GM21529 (cell line): ENCODE results near the gene RNF11.
"Not testable (repeated sequence)": the region's sequence is repeated elsewhere in the genome, so short reads cannot be mapped to it uniquely, and the experiment has no call there.

Source experiments
- ATAC-seq: cut with Tn5 transposase; IDR thresholded peaks from one replicate; pipeline ENCODE4 v1.9.1; 2021; ENCODE audit not compliant: unreplicated experiment

The RNF11 gene

DNA sequence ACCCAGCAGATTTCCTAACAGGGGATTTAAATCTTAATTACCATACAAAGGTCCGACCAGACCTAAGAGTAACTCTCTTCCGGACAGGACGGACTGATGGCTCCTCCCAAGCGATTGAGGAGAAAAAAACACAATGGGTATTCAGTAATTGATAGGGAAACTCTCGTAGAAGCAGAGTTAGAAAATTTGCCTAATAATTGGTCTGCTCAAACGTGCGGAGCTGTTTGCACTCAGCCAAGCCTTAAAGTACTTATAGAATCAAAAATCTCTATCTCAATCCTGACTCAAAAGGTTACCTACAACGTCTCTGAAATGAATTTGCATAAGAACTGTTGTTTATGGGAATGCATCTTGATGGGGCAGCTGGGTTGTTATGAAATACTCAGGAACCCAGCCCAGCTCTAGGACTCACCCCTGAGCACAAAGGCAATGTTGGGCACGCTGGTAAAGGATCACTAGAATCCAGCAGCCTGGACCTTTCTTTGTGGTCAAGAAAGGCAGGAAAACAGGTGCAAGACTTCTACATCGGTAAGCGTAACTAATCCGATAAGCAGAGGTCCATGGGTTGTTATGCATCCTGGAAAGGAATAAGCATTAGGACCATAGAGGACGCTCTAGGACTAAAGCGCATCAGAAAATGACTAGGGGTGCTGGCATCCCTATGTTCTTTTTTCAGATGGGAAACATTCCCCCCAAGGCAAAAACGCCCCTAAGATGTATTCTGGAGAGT, 8.7 kb upstream of the RNF11 start:
- ATAC-seq, result not testable (repeated sequence)

GRCh38 chr1:51228471-51228870, 7.6 kb upstream of the RNF11 start:
- not testable (repeated sequence) for ATAC-seq

GRCh38 chr1:51230501-51231078, 5.5 kb upstream of the RNF11 start:
- ATAC-seq, result no peak

GRCh38 chr1:51231120-51231519, 5.0 kb upstream of the RNF11 start:
- ATAC-seq, result no peak

DNA sequence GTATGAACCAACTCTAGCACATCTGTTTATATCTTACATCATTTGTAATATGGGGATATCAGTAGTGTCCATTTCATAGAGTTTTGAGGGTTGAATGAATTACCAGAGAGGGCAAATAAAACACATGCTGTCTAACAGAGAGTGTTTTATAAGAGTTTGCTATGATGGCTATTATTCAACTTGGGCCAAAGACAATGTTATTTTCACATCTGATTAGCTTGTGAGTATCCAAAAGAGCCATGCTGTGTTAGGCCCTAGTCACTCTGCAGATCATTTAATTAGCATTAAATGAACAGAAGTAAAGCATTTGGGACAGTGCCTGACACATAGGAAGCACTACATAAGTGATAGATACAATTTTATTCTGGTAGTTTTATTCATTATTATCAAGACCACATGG, 4.2 kb upstream of the RNF11 start:
- no peak for ATAC-seq

GRCh38 chr1:51234236-51234635, 1.8 kb upstream of the RNF11 start:
- ATAC-seq, result not testable (repeated sequence)

DNA sequence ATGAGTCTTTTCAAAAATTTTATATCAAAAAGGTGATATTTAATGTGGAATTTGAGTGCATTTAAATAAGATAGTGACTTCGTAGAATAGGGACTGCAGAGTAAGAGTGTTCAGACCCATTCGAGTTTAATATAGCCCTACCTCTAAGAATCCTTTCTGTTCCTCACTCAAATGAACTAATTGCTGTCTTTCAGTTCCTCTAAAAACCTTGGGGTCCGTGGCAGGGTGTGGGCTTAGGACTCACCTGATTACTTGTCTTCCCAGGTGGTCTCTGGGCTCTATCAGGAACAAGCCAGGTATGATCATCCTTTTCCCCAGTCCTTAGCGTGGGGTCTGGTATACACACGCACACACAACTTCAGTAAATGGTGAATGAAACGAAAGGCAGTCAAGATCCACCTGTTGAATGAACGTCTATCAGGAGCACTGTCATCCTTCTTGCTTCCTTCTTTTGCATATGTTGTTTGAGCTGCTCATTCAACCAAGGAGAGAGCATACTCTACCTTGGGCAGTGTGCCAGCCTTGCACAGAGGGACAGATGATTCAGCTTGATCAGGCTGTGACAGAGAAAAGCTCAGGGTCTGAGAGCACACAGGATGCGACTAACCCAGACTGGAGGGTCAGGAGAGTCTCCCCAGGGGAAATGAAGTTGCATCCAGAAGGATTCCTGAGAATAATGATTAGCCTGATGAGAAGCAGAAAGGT, 1.2 kb upstream of the RNF11 start:
- ATAC-seq, result peak; percentile 70

DNA sequence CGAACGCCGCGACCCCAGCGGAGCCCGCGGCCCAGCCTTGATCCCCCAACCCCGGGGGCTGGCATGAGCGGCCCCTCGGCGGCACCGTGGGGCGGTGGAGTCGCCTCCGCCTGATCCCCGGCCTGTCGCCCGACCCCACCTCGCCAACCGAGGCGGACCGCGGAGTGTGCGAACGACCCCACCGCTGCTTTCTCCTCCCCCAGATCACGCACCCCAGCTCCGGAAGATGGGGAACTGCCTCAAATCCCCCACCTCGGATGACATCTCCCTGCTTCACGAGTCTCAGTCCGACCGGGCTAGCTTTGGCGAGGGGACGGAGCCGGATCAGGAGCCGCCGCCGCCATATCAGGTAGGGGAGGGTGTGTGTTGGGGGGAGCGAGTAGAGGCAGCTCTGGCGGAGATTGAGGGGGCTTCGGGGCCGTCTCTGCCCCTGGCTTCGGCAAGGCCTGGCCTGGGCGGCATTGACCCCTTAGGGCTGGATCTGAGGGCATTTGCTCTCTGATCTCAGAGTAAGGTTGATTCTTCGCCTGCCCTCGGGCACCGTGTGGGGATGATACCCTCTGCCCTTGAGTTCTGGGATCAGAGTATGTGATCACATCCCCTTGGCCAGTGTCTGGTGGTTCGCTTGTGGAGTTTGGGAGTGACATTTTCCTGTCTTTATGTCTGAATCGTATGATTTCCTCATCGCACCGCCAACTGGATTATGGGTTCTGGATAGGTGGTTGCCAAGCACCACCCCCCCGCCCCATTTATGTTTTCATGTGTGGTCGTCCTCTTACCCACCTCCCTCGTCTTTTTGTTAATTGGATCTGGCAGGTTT, 668 bp downstream of the RNF11 start:
- peak; percentile 10 for ATAC-seq

GRCh38 chr1:51237351-51238033, 1.4 kb downstream of the RNF11 start:
- no peak for ATAC-seq

DNA sequence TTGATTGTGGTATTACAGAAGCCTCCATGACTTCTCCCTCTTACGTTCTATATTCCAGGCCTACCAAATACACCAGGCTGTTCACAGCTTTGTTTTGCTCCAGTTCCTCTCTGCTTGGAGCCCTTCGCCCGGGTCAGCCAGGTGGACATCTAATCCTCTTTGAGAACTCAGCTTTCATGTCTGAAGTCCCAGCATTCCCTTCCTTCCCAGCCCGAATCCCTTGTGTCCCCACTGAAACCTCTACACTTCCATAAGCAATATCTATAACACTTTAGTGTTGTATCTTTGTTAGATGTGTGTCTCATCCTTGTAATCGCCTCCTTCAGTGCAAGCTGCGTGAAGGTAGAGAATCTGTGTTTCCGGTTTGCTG, 1.9 kb downstream of the RNF11 start:
- ATAC-seq, result no peak

- ATAC-seq, result no peak
Observed at GRCh38 chr1:51240084-51240483, 4.0 kb downstream of the RNF11 start.

DNA sequence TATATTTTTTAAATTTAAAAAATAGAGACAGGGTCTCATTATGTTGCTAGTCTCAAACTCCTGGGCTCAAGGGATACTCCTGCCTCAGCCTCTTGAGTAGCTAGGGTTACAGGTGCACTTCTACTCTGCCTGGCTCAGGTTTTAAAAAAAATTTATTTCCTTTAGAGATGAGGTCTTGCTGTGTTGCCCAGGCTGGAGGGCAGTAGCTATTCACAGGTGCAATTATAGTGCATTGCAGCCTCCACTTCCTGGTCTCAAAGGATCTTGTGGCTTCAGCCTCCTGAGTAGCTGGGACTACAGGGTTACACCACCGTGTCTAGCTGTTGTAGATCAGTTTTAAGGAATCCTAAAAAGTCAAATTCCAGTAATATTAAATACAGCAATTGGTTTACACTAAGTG, 5.0 kb downstream of the RNF11 start:
- no peak for ATAC-seq

DNA sequence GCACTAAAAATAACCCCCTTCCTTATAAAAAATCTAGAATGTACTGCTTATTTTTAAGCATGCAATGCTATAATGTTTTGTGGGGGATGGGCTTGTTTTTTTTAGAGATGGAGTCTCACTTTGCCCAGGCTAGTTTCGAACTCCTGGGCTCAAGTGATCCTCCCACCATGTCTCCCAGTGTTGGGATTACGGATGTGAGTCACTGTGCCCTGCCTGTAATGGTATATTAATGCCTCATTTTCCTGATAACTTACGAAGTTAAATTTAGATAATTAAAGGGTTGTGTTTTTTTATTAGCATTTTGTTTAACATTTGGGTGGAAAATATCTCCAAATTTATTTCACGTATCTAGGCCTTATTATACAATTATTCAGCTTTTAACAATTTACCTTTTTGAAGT, 6.5 kb downstream of the RNF11 start:
- ATAC-seq, result no peak

DNA sequence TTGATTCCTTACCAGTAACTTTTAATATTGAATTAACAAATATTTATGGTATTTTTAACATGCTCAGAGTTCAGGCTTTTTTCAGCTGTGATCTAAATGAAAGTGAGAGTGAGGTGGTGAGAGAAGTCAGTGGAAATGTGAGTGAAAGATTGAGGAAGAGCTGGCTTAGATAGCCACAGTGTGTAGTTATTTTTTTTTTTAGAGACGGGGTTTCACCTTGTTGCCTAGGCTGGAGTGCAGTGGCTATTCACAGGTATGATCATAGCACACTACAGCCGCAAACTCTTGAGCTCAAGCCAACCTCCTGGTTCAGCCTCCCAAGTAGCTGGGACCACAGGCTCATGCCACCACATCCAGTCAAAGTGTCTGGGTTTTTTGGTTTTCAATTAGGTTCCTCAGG, 10.9 kb downstream of the RNF11 start:
- peak; percentile 90 for ATAC-seq

- no peak for ATAC-seq
Observed at GRCh38 chr1:51247499-51247898, 11.4 kb downstream of the RNF11 start.

- no peak for ATAC-seq
Observed at GRCh38 chr1:51249445-51249844, 13.4 kb downstream of the RNF11 start.

DNA sequence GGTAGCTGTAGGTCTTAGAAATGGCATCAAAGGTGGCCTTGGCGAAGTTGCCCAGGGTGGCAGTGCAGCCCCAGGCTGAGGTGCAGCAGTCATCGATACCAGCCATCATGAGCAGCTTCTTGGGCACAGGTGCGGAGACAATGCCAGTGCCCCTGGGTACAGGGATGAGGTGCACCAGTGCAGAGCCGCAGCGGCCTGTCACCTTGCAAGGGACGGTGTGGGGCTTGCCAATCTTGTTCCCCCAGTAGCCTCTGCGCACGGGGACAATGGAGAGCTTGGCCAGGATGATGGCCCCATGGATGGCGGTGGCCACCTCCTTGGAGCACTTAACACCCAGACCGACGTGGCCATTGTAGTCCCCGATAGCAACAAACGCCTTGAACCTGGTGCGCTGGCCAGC, 14.7 kb downstream of the RNF11 start:
- not testable (repeated sequence) for ATAC-seq

DNA sequence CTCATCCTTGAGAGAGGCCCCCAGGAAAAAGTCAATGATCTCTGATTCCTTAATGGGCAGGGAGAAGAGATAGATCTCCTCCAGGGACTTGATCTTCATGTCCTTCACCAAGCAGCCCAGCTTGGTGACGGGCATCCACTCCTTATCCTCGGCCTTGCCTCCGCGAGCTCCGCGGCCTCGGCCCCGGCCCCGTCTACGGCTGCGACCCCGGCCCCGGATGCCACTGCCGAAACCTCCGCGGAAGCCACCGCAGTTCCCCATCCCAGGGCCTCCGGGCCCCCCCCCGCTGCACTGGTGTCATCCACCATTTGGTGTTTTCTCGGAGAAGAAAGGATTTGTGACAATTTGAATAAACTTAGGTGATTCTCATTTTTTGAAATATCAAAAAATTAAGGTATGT, 15.1 kb downstream of the RNF11 start:
- not testable (repeated sequence) for ATAC-seq

GRCh38 chr1:51252366-51252765, 16.3 kb downstream of the RNF11 start:
- ATAC-seq, result no peak

GRCh38 chr1:51253691-51254090, 17.6 kb downstream of the RNF11 start:
- ATAC-seq, result no peak

- ATAC-seq, result no peak
Observed at GRCh38 chr1:51255331-51255730, 19.3 kb downstream of the RNF11 start.
